K562 (cell line): ENCODE measurements around the gene LCNL1. TPM values are rescaled to one million over a fixed set of nuclear protein-coding genes. Genes with fewer than 3 reads are reported as not detected.
A peak's percentile ranks its signal among the peaks of the same experiment; 100 is the strongest.

Experiments used
- ATF7 ChIP-seq: fragments of 450-650 bp; IDR thresholded peaks from 2 replicates; pipeline ENCODE4 v1.7.1; 2014; ENCODE audit warnings: mild to moderate bottlenecking, moderate library complexity
- BRF2 ChIP-seq: IDR thresholded peaks from 3 replicates; pipeline ENCODE4 v1.6.1; 2011; ENCODE audit warnings: borderline replicate concordance, mild to moderate bottlenecking; ENCODE audit not compliant: insufficient read length, insufficient read depth
- CBX5 ChIP-seq: IDR thresholded peaks from 2 replicates; pipeline ENCODE4 v1.6.1; 2014; ENCODE audit warnings: low read depth, borderline replicate concordance
- ID3 ChIP-seq, 2 experiments: fragments of 250-450 bp in 1 of 2; fragments of 450-650 bp in 1 of 2; sonication (Bioruptor Pico) in 1 of 2; IDR thresholded peaks; 2 replicates each; pipeline versions ENCODE4 v1.6.1 to v1.8.0; 2016 to 2021; ENCODE audit warnings: mild to moderate bottlenecking in 2 of 2, moderate library complexity in 2 of 2, missing compliant biosample characterization in 1 of 2, missing genetic modification characterization in 1 of 2
- KAT7 ChIP-seq: sonication (generic); formaldehyde crosslinking; IDR thresholded peaks from 2 replicates; pipeline ENCODE4 v1.8.0; 2022; ENCODE audit warnings: missing genetic modification reagents, mild to moderate bottlenecking, borderline replicate concordance
- NR0B1 ChIP-seq: fragments of 450-650 bp; IDR thresholded peaks from one replicate; pipeline ENCODE4 v1.6.1; 2018; ENCODE audit warnings: mild to moderate bottlenecking, moderate library complexity; ENCODE audit not compliant: partially characterized antibody
- SP1 ChIP-seq: sonication (generic); formaldehyde crosslinking; IDR thresholded peaks from 2 replicates; pipeline ENCODE4 v1.8.1; 2022; ENCODE audit warnings: mild to moderate bottlenecking, missing genetic modification reagents
- SREBF1 ChIP-seq: fragments of 150-350 bp; IDR thresholded peaks from 2 replicates; pipeline ENCODE4 v1.6.1; 2014; ENCODE audit warnings: antibody characterized with exemption, low read depth, low read length, borderline replicate concordance
- STAG1 ChIP-seq: sonication (generic); formaldehyde crosslinking; IDR thresholded peaks from 2 replicates; pipeline ENCODE4 v1.5.0; 2020; ENCODE audit warnings: missing genetic modification reagents, borderline replicate concordance
- TFAP4 ChIP-seq: sonication (generic); formaldehyde crosslinking; IDR thresholded peaks from 2 replicates; pipeline ENCODE4 v1.8.0; 2022; ENCODE audit warnings: missing genetic modification reagents, mild to moderate bottlenecking, moderate library complexity, borderline replicate concordance
- ZFP30 ChIP-seq: fragments of 250-450 bp; sonication (Bioruptor Pico); IDR thresholded peaks from 2 replicates; pipeline ENCODE4 v1.8.0; 2022; ENCODE audit warnings: moderate library complexity, mild to moderate bottlenecking, inconsistent platforms, borderline replicate concordance
- ZMIZ1 ChIP-seq, 2 experiments: fragments of 150-350 bp in 1 of 2; IDR thresholded peaks; 2 replicates each; pipeline ENCODE4 v1.6.1; 2012 to 2016; ENCODE audit warnings: low read depth in 2 of 2, low read length in 2 of 2, mild to moderate bottlenecking in 1 of 2, moderate library complexity in 1 of 2
- ZNF197 ChIP-seq: fragments of 200-800 bp; sonication (Bioruptor generic); IDR thresholded peaks from 2 replicates; pipeline ENCODE4 v1.6.1; 2016; ENCODE audit warnings: low read depth, missing genetic modification characterization, missing compliant biosample characterization
- polyA plus RNA-seq, 8 experiments: library from polyadenylated mRNA; depleted of rRNA in 4 of 8; stranded (reverse) in 5 of 8; unstranded in 3 of 8; fragments of >200 nt; fragmentation: Nextera tagmentation in 2 of 8; fragmentation: Illumina TruSeq in 1 of 8; extraction: Ambion mirVana in 2 of 8; extraction: Trizol in 1 of 8; gene quantifications; 2 replicates each; pipeline versions ENCODE4 v1.2.1 to v1.2.3, GENCODE V29; 2011 to 2014; ENCODE audit warnings: inconsistent platforms in 1 of 8, missing spikeins in 1 of 8
- total RNA-seq, 7 experiments: library from RNA; depleted of rRNA in 6 of 7; stranded (reverse); fragments of >200 nt in 6 of 7; fragmentation: Illumina TruSeq in 2 of 7; extraction: Trizol in 2 of 7; gene quantifications; 2 replicates each; pipeline versions ENCODE4 v1.2.1 to v1.2.3, GENCODE V29; 2011 to 2021; ENCODE audit warnings: low replicate concordance in 1 of 7
- TF ChIP-seq, protein P1 (sequence below): sonication (generic); formaldehyde crosslinking; IDR thresholded peaks from 2 replicates; pipeline ENCODE4 v1.8.1; 2023; ENCODE audit warnings: mild to moderate bottlenecking, missing genetic modification reagents

The LCNL1 gene
- total and polyA plus RNA-seq, 9 of the 15 experiments (the other 6 are each of a cell fraction or from before 2014, with no cell fraction given), result 0.04 to 0.16 (median 0.04) TPM; not detected in 4

GRCh38 chr9:137034709-137035506 lies 52.1 kb downstream of the LCNL1 start (continued):
- TF ChIP-seq, protein P1, sequence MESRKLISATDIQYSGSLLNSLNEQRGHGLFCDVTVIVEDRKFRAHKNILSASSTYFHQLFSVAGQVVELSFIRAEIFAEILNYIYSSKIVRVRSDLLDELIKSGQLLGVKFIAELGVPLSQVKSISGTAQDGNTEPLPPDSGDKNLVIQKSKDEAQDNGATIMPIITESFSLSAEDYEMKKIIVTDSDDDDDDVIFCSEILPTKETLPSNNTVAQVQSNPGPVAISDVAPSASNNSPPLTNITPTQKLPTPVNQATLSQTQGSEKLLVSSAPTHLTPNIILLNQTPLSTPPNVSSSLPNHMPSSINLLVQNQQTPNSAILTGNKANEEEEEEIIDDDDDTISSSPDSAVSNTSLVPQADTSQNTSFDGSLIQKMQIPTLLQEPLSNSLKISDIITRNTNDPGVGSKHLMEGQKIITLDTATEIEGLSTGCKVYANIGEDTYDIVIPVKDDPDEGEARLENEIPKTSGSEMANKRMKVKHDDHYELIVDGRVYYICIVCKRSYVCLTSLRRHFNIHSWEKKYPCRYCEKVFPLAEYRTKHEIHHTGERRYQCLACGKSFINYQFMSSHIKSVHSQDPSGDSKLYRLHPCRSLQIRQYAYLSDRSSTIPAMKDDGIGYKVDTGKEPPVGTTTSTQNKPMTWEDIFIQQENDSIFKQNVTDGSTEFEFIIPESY (CRISPR knock-in tag), result 0 out of 2 replicates have a peak, but pooled peaks have one; percentile 43
- TF ChIP-seq STAG1, result peak; percentile 94; the same call in 1 of the 2 replicates
- peak; percentile 36; the same call in 1 of the 2 replicates for TF ChIP-seq SP1 (CRISPR knock-in tag)
- 0 out of 2 replicates have a peak, but pooled peaks have one; percentile 34 for TF ChIP-seq SREBF1
- TF ChIP-seq ZNF197 (CRISPR knock-in tag), result no peak
- TF ChIP-seq BRF2, result no peak
- TF ChIP-seq NR0B1, result no peak
- no peak for TF ChIP-seq ID3 (CRISPR knock-in tag; IDR thresholded peaks at IDR 0.05)
- no peak for TF ChIP-seq ID3 (tag; IDR thresholded peaks at IDR 0.05)
- TF ChIP-seq KAT7 (CRISPR knock-in tag), result no peak
- no peak for TF ChIP-seq CBX5
- 0 out of 2 replicates have a peak, but pooled peaks have one; percentile 50 for TF ChIP-seq ATF7
- no peak for TF ChIP-seq ZFP30
- TF ChIP-seq TFAP4 (CRISPR knock-in tag), result peak; percentile 65; the same call in 1 of the 2 replicates
- TF ChIP-seq ZMIZ1 (IDR thresholded peaks at IDR 0.05; ENCODE audit: low read depth in 2 of 2, low read length in 2 of 2), result peak in 1 of 2 experiments; percentile 58; a peak in 1 of 4 replicates
